Effector memory CD8-positive, alpha-beta T cell (primary cell): ENCODE data around the gene C16orf92.
"Not testable (repeated sequence)": the region's sequence is repeated elsewhere in the genome, so short reads cannot be mapped to it uniquely, and the experiment has no call there.

ENCODE experiments used
- ATAC-seq: fragments of 150-1000 bp; cut with Tn5 transposase; replicated peaks from 2 replicates; pipeline ENCODE4 v1.10.0; 2021; ENCODE audit warnings: mild to moderate bottlenecking, moderate library complexity
- DNase-seq, 3 experiments: peaks; one replicate each; pipeline ENCODE4 v3.0.0; 2021
- H3K27ac Mint-ChIP-seq, 2 donors: one replicate each; pipeline ENCODE4 v1.8.0; 2022; ENCODE audit warnings: mild to moderate bottlenecking in 2 of 2, mixed read lengths in 2 of 2, moderate library complexity in 2 of 2
- H3K27me3 Mint-ChIP-seq, 2 donors: one replicate each; pipeline ENCODE4 v1.8.0; 2022; ENCODE audit warnings: mixed read lengths in 2 of 2
- H3K36me3 Mint-ChIP-seq: one replicate; pipeline ENCODE4 v1.8.0; 2022; ENCODE audit warnings: mild to moderate bottlenecking, moderate library complexity, mixed read lengths; ENCODE audit not compliant: insufficient read depth
- H3K4me1 Mint-ChIP-seq, 2 donors: one replicate each; pipeline ENCODE4 v1.8.0; 2022; ENCODE audit warnings: low read depth in 2 of 2, mixed read lengths in 2 of 2
- H3K4me3 Mint-ChIP-seq, 2 donors: one replicate each; pipeline ENCODE4 v1.8.0; 2022; ENCODE audit warnings: mild to moderate bottlenecking in 2 of 2, mixed read lengths in 2 of 2, moderate library complexity in 2 of 2
- H3K9me3 Mint-ChIP-seq, 2 donors: one replicate each; pipeline ENCODE4 v1.8.0; 2022; ENCODE audit warnings: mixed read lengths in 2 of 2

C16orf92 gene

GRCh38 chr16:30030841-30031413 lies 7.9 kb downstream of the C16orf92 start, which contains the start of gene TLCD3B:
Gene TLCD3B (minus strand): TSS chr16:30031271. CDS start chr16:30030527, 744 bp downstream.
- Mint-ChIP-seq H3K9me3 (no peaks in the 10 kb centered on the region), H3K36me3 (no peaks in the 10 kb centered on the region), H3K27ac (no peak within 1 kb of the TSS), H3K27me3 (peaks cover 74 to 95% of the 10 kb centered on the region in 2 donors), H3K4me1 (peaks cover 5 to 8% of the 10 kb centered on the region in 2 donors), H3K4me3 (peak within 1 kb of the TSS; percentile 40 to 71)
- ATAC-seq = peak; percentile 31
- DNase-seq = no peak

- DNase-seq = no peak
- H3K4me3 Mint-ChIP-seq = peak overlapping the region in 1 of 2 donors; percentile 25
- no peaks in the 10 kb centered on the region for H3K9me3 Mint-ChIP-seq
- peaks cover 5 to 8% of the 10 kb centered on the region in 2 donors for H3K4me1 Mint-ChIP-seq
- H3K36me3 Mint-ChIP-seq = no peaks in the 10 kb centered on the region
- H3K27me3 Mint-ChIP-seq = peaks cover 71 to 90% of the 10 kb centered on the region in 2 donors
- ATAC-seq = no peak
- no peak overlapping the region for H3K27ac Mint-ChIP-seq
These were observed 8.5 kb downstream of the C16orf92 start for GRCh38 chr16:30031477-30031918.

DNA sequence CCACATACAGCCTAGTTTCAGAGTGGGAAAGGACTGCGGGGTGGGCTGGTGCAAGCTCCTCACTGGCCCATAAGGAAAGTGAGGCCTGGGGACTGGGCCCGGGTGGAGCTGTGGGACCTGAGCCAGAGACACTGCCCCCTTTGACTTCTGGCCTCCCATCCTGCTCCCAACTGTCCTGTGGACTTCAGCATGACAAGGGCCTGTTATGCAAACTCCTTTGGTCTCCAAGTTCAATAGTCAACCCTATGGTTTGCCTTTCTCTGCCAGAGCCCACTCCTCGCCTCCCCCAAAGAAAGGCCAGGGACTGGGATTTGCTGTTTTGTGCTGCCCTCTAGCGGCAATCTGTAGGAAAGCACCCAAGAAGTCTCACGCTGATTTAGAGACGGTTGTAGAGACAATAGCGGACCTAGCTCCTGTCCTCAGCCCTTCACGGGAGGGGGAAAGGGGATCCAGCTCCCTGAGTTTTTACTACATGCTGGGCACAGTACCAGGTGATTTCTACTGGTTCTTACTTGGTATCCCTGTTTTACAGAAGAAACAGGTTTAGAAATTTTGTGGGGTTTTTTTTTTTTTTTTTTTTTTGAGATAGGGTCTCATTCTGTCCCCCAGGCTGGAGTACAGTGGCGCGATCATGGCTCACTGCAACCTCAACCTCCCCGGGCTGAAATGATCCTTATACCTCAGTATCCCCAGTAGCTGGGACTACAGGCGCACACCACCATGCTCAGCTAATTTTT lies 9.3 kb downstream of the C16orf92 start:
- DNase-seq (peak; percentile 50 to 65 (median 57)), ATAC-seq (peak; percentile 69)
- Mint-ChIP-seq H3K4me3 (peak overlapping the region; percentile 40 to 54), H3K27me3 (peaks cover 64 to 83% of the 10 kb centered on the region in 2 donors), H3K9me3 (no peaks in the 10 kb centered on the region), H3K36me3 (no peaks in the 10 kb centered on the region), H3K27ac (no peak overlapping the region), H3K4me1 (peaks cover 5 to 8% of the 10 kb centered on the region in 2 donors)

DNA sequence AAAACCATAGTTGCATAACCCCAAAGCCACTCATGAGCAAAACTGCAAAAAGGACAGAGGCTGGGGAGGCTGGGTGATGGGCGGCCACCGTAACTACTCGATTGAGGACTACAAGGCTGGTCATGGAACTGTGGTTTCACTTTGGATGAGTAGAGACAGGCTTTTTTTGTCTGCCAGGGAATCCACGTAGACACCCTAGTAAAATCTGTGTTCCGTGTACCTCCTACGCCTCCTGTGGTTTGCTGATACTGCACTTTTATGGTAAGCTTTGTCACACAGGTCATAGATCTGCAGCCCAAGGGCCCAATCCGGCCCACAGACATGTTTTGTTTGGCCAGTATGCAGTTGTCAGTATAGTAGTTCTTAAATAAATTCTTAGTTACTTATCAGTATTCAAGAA lies 10.3 kb downstream of the C16orf92 start:
- no peaks in the 10 kb centered on the region for H3K9me3 Mint-ChIP-seq
- no peaks in the 10 kb centered on the region for H3K36me3 Mint-ChIP-seq
- peaks cover 54 to 73% of the 10 kb centered on the region in 2 donors for H3K27me3 Mint-ChIP-seq
- H3K4me3 Mint-ChIP-seq = no peak overlapping the region
- H3K27ac Mint-ChIP-seq = no peak overlapping the region
- ATAC-seq (no peak), DNase-seq (no peak)
- peaks cover 5 to 8% of the 10 kb centered on the region in 2 donors for H3K4me1 Mint-ChIP-seq

DNA sequence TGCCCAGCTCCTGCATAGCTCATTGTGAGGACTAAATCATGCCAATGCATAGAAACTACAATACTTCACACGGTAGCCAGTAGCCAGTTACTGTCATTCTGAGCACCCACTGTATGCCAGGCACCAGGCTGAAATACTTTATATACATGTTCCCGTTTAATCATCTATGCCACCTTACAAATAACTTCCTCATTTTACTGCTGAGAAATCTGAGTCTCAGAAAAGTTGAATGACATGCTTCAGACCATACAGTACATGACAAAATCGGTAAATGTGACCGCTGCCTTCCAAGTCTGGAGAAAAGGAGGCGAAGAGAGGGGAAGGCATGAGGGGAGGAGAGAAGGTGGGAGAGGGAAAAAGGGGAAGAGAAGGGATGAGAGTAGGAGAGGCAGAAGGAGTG lies 17.2 kb downstream of the C16orf92 start:
- Mint-ChIP-seq H3K27ac (peak overlapping the region in 1 of 2 donors; percentile 69), H3K27me3 (peaks cover 11 to 17% of the 10 kb centered on the region in 2 donors), H3K36me3 (peaks cover 5% of the 10 kb centered on the region), H3K9me3 (no peaks in the 10 kb centered on the region), H3K4me1 (peaks cover 0 to 3% of the 10 kb centered on the region in 2 donors), H3K4me3 (no peak overlapping the region)
- no peak for DNase-seq
- no peak for ATAC-seq

- H3K4me1 Mint-ChIP-seq, H3K4me3 Mint-ChIP-seq, H3K36me3 Mint-ChIP-seq, H3K9me3 Mint-ChIP-seq, ATAC-seq, DNase-seq: not testable (repeated sequence)
- Mint-ChIP-seq H3K27me3 (peaks cover 6 to 12% of the 10 kb centered on the region in 2 donors), H3K27ac (peak overlapping the region in 1 of 2 donors; percentile 69)
These were observed 17.7 kb downstream of the C16orf92 start for GRCh38 chr16:30040690-30041089.

GRCh38 chr16:30041841-30042240 lies 18.8 kb downstream of the C16orf92 start:
- H3K27me3 Mint-ChIP-seq = peaks cover 6 to 9% of the 10 kb centered on the region in 2 donors
- ATAC-seq = no peak
- H3K27ac Mint-ChIP-seq = no peak overlapping the region
- H3K4me3 Mint-ChIP-seq = no peak overlapping the region
- DNase-seq = no peak
- H3K4me1 Mint-ChIP-seq = peaks cover 0 to 5% of the 10 kb centered on the region in 2 donors
- H3K9me3 Mint-ChIP-seq = no peaks in the 10 kb centered on the region
- peaks cover 7% of the 10 kb centered on the region for H3K36me3 Mint-ChIP-seq

DNA sequence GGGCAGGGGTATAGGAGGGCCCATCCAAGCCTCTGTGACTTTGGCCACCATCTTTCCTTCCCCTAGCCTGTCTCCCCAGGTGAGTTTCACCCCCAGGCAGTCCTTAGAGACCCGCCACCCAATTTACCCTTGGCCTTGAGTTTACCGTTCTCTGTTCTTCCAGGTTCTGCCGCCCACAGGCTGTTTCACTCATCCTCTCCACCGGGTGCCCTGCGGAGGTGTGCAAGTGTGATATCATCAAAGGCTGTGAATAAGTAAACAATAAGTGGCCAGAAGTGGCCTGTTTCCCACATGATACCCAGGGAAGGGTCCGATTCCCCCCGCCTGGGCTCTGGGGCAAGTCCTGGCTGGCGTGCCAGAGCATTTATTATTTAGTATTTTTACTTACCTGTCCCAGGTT lies 23.2 kb downstream of the C16orf92 start:
- Mint-ChIP-seq H3K36me3 (peaks cover 9% of the 10 kb centered on the region), H3K27me3 (no peaks in the 10 kb centered on the region), H3K4me3 (no peak overlapping the region), H3K9me3 (no peaks in the 10 kb centered on the region), H3K4me1 (peaks cover 0 to 5% of the 10 kb centered on the region in 2 donors), H3K27ac (no peak overlapping the region)
- ATAC-seq (no peak), DNase-seq (no peak)

GRCh38 chr16:30046588-30046987 lies 23.6 kb downstream of the C16orf92 start:
- DNase-seq (no peak), ATAC-seq (no peak)
- Mint-ChIP-seq H3K27ac (no peak overlapping the region), H3K27me3 (no peaks in the 10 kb centered on the region), H3K4me3 (no peak overlapping the region), H3K9me3 (no peaks in the 10 kb centered on the region), H3K4me1 (peaks cover 0 to 5% of the 10 kb centered on the region in 2 donors), H3K36me3 (peaks cover 11% of the 10 kb centered on the region)

GRCh38 chr16:30049871-30050270 lies 26.9 kb downstream of the C16orf92 start:
- Mint-ChIP-seq H3K9me3 (no peaks in the 10 kb centered on the region), H3K4me3 (no peak overlapping the region), H3K36me3 (peaks cover 29% of the 10 kb centered on the region), H3K4me1 (peaks cover 11 to 13% of the 10 kb centered on the region in 2 donors), H3K27me3 (no peaks in the 10 kb centered on the region), H3K27ac (no peak overlapping the region)
- ATAC-seq = no peak
- no peak for DNase-seq

DNA sequence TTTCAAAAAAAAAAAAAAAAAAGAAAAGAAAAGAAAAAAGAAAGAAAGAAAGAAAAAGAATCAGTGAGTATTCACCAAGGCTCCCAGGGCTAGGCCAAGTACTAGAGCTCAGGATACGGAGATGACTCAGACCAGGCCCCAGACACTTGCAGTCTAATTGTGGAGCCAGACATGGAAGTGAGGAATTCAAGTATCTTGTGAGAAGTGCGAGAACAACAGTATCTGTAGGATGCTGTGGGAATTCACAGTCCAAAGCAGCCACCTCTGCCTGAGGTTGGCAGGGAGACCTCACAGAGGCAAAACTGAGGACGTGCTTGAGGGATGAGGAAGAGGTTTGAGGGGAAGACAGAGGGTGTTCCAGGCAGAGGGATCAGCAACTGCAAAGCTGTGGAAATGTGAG lies 28.5 kb downstream of the C16orf92 start:
- no peak overlapping the region for H3K27ac Mint-ChIP-seq
- no peaks in the 10 kb centered on the region for H3K27me3 Mint-ChIP-seq
- DNase-seq (no peak), ATAC-seq (no peak)
- peak overlapping the region; percentile 49 to 63 for H3K4me3 Mint-ChIP-seq
- peaks cover 11 to 14% of the 10 kb centered on the region in 2 donors for H3K4me1 Mint-ChIP-seq
- H3K9me3 Mint-ChIP-seq = no peaks in the 10 kb centered on the region
- H3K36me3 Mint-ChIP-seq = peaks cover 25% of the 10 kb centered on the region

GRCh38 chr16:30052671-30053372 lies 29.8 kb downstream of the C16orf92 start:
- peak; percentile 87 for ATAC-seq
- Mint-ChIP-seq H3K4me3 (peak overlapping the region; percentile 82 to 87), H3K4me1 (peaks cover 11 to 14% of the 10 kb centered on the region in 2 donors), H3K27ac (peak overlapping the region; percentile 77 to 91), H3K9me3 (no peaks in the 10 kb centered on the region), H3K27me3 (no peaks in the 10 kb centered on the region), H3K36me3 (peaks cover 22% of the 10 kb centered on the region)
- DNase-seq = peak; percentile 83 to 84 (median 84)

DNA sequence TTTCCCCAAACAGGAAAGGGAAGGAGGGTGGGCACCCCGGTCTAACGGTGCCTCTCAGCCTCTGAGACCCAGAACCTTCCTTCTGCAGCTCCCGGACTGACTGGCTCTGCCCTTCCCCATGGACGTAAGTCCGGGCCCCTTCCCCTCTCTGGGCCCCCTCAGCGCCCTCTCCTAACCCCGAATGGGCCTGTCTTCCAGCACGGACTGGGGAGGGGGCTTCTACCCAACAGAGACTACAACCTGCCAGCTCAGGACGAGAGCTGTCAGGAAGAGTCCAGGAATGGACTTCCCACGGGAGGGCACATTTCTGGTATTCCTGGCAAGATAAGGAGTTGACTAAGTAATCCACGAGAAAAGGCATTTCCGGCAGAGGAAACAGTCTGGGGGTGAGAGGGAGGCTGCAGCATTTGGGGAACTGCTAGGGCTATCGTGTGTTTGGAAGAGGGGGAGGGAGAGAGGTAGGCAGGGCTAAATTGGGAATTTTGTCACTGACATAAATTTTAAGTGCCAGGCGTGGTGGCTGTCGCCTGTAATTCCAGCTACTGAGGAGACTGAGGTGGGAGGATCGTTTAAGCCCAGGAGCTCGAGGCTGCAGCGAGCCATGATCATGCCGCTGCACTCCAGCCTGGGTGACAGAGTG lies 30.5 kb downstream of the C16orf92 start:
- ATAC-seq (peak; percentile 6), DNase-seq (no peak)
- peak overlapping the region; percentile 82 to 87 for H3K4me3 Mint-ChIP-seq
- H3K4me1 Mint-ChIP-seq = peaks cover 11 to 14% of the 10 kb centered on the region in 2 donors
- H3K27me3 Mint-ChIP-seq = no peaks in the 10 kb centered on the region
- H3K27ac Mint-ChIP-seq = peak overlapping the region; percentile 77 to 91
- peaks cover 22% of the 10 kb centered on the region for H3K36me3 Mint-ChIP-seq
- no peaks in the 10 kb centered on the region for H3K9me3 Mint-ChIP-seq
